ENCODE measurements around the gene TAX1BP3. TPM values are rescaled to one million over a fixed set of nuclear protein-coding genes. Genes with fewer than 3 reads are reported as not detected.

Gene TAX1BP3
- total RNA-seq, 1 experiment from 2014 or later, result 76.3 TPM

GRCh38 chr17:3636154-3636907, 32.0 kb downstream of the TAX1BP3 start, which contains the start of the genes CTNS and SHPK:
TSS of gene CTNS (plus strand) at chr17:3636760. CDS start at chr17:3640207, 3,447 bp downstream.
TSS of gene SHPK (minus strand) at chr17:3636250. CDS start at chr17:3636219, 31 bp downstream.
- H3K27ac ChIP-seq (ENCODE audit: insufficient read length, low read depth, low read length), result no peak within 1 kb of the TSS
- peak within 1 kb of the TSS; percentile 98 for H3K18ac ChIP-seq (ENCODE audit: insufficient read length, low read depth, low read length)
- H2AK5ac ChIP-seq (ENCODE audit: insufficient read length, low read length), result no peak within 1 kb of the TSS
- no peak within 1 kb of the TSS for H2BK120ac ChIP-seq (ENCODE audit: low read depth, low read length, poor library complexity, severe bottlenecking)
- WGBS (ENCODE audit: extremely low coverage, insufficient read length, low lambda C conversion rate), result no CpG with 5 or more reads among the region's 68 CpGs
- no peaks in the 10 kb centered on the region for H4K20me1 ChIP-seq (ENCODE audit: control insufficient read depth, insufficient read depth, insufficient read length)
- no peak within 1 kb of the TSS for H4K5ac ChIP-seq (ENCODE audit: insufficient read length, low read depth, low read length)
- H3K4me1 ChIP-seq (ENCODE audit: insufficient read depth, low read length), result no peaks in the 10 kb centered on the region
- DNase-seq, result peak; percentile 99
- H3K23me2 ChIP-seq (ENCODE audit: insufficient read length, low read depth, low read length, poor library complexity, severe bottlenecking), result peaks cover 11% of the 10 kb centered on the region
- H3K79me1 ChIP-seq (ENCODE audit: insufficient read depth, low read depth, low read length, poor library complexity, severe bottlenecking), result peaks cover 9% of the 10 kb centered on the region
- H3K9ac ChIP-seq (ENCODE audit: extremely low read depth, insufficient read length, low read length), result peak within 1 kb of the TSS; percentile 76
- Mint-ChIP-seq H3K4me3 (peak within 1 kb of the TSS; percentile 96 to 98), H3K36me3 (ENCODE audit: insufficient read depth in 1 of 3, low read depth in 3 of 3) (peaks cover 7 to 30% (median 28%) of the 10 kb centered on the region in 3 experiments), H3K9me3 (no peaks in the 10 kb centered on the region), H3K27ac (peak within 1 kb of the TSS; percentile 99 to 100 (median 99)), H3K27me3 (ENCODE audit: low read depth) (no peaks in the 10 kb centered on the region), H3K4me1 (peaks cover 20 to 25% of the 10 kb centered on the region in 2 experiments)
- no peak within 1 kb of the TSS for H3K56ac ChIP-seq (ENCODE audit: insufficient read length, low read depth, low read length)
- H2BK5ac ChIP-seq (ENCODE audit: insufficient read length, low read length), result no peak within 1 kb of the TSS
- no peak for TF ChIP-seq CTCF (conservative IDR thresholded peaks at IDR 0.05)
- H3K27me3 ChIP-seq (ENCODE audit: insufficient read depth, low read length), result no peaks in the 10 kb centered on the region
- H2BK12ac ChIP-seq (ENCODE audit: insufficient read length, low read depth, low read length), result no peak within 1 kb of the TSS
- no peak within 1 kb of the TSS for H4K8ac ChIP-seq (replicated peaks; ENCODE audit: insufficient read length, low read depth, low read length)
- no peak within 1 kb of the TSS for H2BK20ac ChIP-seq (ENCODE audit: low read depth, low read length, poor library complexity, severe bottlenecking)
- peak within 1 kb of the TSS; percentile 96 for H3K14ac ChIP-seq (ENCODE audit: insufficient read depth, low read length)
- peak within 1 kb of the TSS; percentile 86 for H3K4me2 ChIP-seq (ENCODE audit: insufficient read depth, insufficient read length, low read length)
- no peak within 1 kb of the TSS for H2BK15ac ChIP-seq (ENCODE audit: low read depth, low read length)
- no peak within 1 kb of the TSS for H2AFZ ChIP-seq (ENCODE audit: low read length)
- H3K79me2 ChIP-seq (ENCODE audit: insufficient read depth, low read length), result peaks cover 7% of the 10 kb centered on the region; the same call in 1 of the 2 replicates
- no peak within 1 kb of the TSS for H3K23ac ChIP-seq (ENCODE audit: insufficient read length, low read depth, low read length)
- no peak within 1 kb of the TSS for H3K4ac ChIP-seq (ENCODE audit: low read depth, low read length)
- H4K91ac ChIP-seq (ENCODE audit: insufficient read length, low read depth, low read length), result no peak within 1 kb of the TSS
- H3T11ph ChIP-seq (ENCODE audit: low read length), result no peak within 1 kb of the TSS
- H3K9me3 ChIP-seq (ENCODE audit: control insufficient read depth, low read depth, low read length), result no peaks in the 10 kb centered on the region
